Peyer's patch (tissue), 4 donors: ENCODE results near the gene PBRM1.

Source experiments
- CTCF ChIP-seq, 6 experiments: fragments of 450-650 bp in 4 of 6; fragments of 200-600 bp in 2 of 6; sonication (generic) in 1 of 6; IDR thresholded peaks; one replicate each; pipeline ENCODE4 v1.5.1; 2017 to 2019; ENCODE audit warnings: antibody characterized with exemption in 6 of 6, mild to moderate bottlenecking in 3 of 6, moderate library complexity in 1 of 6
- POLR2A ChIP-seq, 2 donors: fragments of 450-650 bp; IDR thresholded peaks; one replicate each; pipeline ENCODE4 v1.5.1; 2017; ENCODE audit warnings: antibody characterized with exemption in 2 of 2, mild to moderate bottlenecking in 2 of 2, moderate library complexity in 2 of 2

- TF ChIP-seq CTCF (IDR thresholded peaks at IDR 0.05): no peak
- TF ChIP-seq POLR2A (IDR thresholded peaks at IDR 0.05): no peak
Observed at GRCh38 chr3:52528586-52529375, 156.9 kb downstream of the PBRM1 start.
